ENCODE results near the gene NTPCR.

DNA sequence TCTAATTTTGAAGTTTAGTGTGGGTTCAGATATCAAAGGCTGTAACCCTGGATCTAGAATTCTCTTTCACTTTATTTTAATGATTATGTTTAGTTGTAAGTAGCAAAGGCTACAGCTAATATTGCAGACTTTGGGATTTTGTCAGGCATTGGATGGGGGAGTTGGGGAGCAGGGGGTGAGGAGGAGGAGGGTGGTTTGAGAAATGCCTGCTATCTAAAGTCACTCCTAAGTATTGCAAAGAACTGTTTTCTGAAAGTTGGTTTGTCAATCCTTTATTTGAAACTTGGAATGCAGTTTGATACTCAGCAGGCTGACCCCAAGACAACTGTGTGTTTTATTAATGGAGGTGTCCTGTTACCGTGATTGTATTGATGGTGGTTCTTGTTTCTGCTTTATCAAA is 1.2 kb downstream of the NTPCR start:
- TF ChIP-seq, protein P1, sequence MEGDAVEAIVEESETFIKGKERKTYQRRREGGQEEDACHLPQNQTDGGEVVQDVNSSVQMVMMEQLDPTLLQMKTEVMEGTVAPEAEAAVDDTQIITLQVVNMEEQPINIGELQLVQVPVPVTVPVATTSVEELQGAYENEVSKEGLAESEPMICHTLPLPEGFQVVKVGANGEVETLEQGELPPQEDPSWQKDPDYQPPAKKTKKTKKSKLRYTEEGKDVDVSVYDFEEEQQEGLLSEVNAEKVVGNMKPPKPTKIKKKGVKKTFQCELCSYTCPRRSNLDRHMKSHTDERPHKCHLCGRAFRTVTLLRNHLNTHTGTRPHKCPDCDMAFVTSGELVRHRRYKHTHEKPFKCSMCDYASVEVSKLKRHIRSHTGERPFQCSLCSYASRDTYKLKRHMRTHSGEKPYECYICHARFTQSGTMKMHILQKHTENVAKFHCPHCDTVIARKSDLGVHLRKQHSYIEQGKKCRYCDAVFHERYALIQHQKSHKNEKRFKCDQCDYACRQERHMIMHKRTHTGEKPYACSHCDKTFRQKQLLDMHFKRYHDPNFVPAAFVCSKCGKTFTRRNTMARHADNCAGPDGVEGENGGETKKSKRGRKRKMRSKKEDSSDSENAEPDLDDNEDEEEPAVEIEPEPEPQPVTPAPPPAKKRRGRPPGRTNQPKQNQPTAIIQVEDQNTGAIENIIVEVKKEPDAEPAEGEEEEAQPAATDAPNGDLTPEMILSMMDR (conservative IDR thresholded peaks at IDR 0.05; ENCODE audit: low read depth, low read length) = no peak
- no peak for TF ChIP-seq EZH2 (IDR thresholded peaks at IDR 0.05; ENCODE audit: borderline replicate concordance, low read depth, low read length, poor library complexity, severe bottlenecking)

All from A673 (cell line).